HAP-1 (cell line): ENCODE measurements around the gene DNAJB1.
"Not testable (repeated sequence)": the region's sequence is repeated elsewhere in the genome, so short reads cannot be mapped to it uniquely, and the experiment has no call there.

Source experiments
- DNase-seq, 2 experiments: peaks; one replicate each; pipeline ENCODE4 v3.0.0-alpha.2; 2016 to 2020; ENCODE audit warnings: low spot score in 2 of 2
- H3K27me3 ChIP-seq: fragments of 250-450 bp; sonication (Bioruptor Pico); 2 replicates; pipeline ENCODE4 v1.5.1; 2020; ENCODE audit warnings: low read depth, mild to moderate bottlenecking, moderate library complexity
- H3K36me3 ChIP-seq: fragments of 250-450 bp; sonication (Bioruptor Pico); replicated peaks from 2 replicates; pipeline ENCODE4 v1.5.1; 2020; ENCODE audit warnings: mild to moderate bottlenecking
- H3K4me1 ChIP-seq: fragments of 250-450 bp; sonication (Bioruptor Pico); 2 replicates; pipeline ENCODE4 v1.5.1; 2020; ENCODE audit warnings: mild to moderate bottlenecking
- H3K4me3 ChIP-seq: fragments of 250-450 bp; sonication (Bioruptor Pico); 2 replicates; pipeline ENCODE4 v1.5.1; 2020; ENCODE audit warnings: mild to moderate bottlenecking, moderate library complexity
- H3K9me3 ChIP-seq: fragments of 250-450 bp; sonication (Bioruptor Pico); 2 replicates; pipeline ENCODE4 v1.5.1; 2020; ENCODE audit warnings: mild to moderate bottlenecking, moderate library complexity
- in situ Hi-C: fragments of 300-500 bp; cut with MboI; formaldehyde crosslinking; loops from 3 replicates; pipeline ENCODE4 v1.14.3; 2020; ENCODE audit warnings: low sequenced_read_pairs, inconsistent platforms, mixed read lengths

The DNAJB1 gene

GRCh38 chr19:14507704-14508542 is 10.3 kb downstream of the DNAJB1 start:
- Histone ChIP-seq H3K9me3 (no peaks in the 10 kb centered on the region), H3K4me3 (no peak overlapping the region), H3K36me3 (no peaks in the 10 kb centered on the region), H3K27me3 (no peaks in the 10 kb centered on the region; the same call in 1 of the 2 replicates), H3K4me1 (peaks cover 11% of the 10 kb centered on the region)
- in situ Hi-C loops: no loop called here
- no peak for DNase-seq

- H3K27me3 ChIP-seq: no peaks in the 10 kb centered on the region; the same call in 1 of the 2 replicates
- H3K36me3 ChIP-seq: no peaks in the 10 kb centered on the region
- in situ Hi-C loops: no loop called here
- no peak overlapping the region for H3K4me3 ChIP-seq
- H3K4me1 ChIP-seq: peaks cover 9% of the 10 kb centered on the region
- peak in 1 of 2 experiments; percentile 88 for DNase-seq
- no peaks in the 10 kb centered on the region for H3K9me3 ChIP-seq
Measured at GRCh38 chr19:14505488-14506239, 12.5 kb downstream of the DNAJB1 start.

- in situ Hi-C loops, H3K36me3 ChIP-seq, H3K27me3 ChIP-seq, H3K9me3 ChIP-seq, H3K4me3 ChIP-seq, DNase-seq, H3K4me1 ChIP-seq: not testable (repeated sequence)
Measured at GRCh38 chr19:14504575-14504974, 13.6 kb downstream of the DNAJB1 start.

GRCh38 chr19:14503285-14503684 is 14.9 kb downstream of the DNAJB1 start:
- H3K9me3 ChIP-seq: no peaks in the 10 kb centered on the region
- H3K4me3 ChIP-seq: no peak overlapping the region
- H3K4me1 ChIP-seq: peaks cover 3% of the 10 kb centered on the region
- H3K36me3 ChIP-seq: no peaks in the 10 kb centered on the region
- H3K27me3 ChIP-seq: no peaks in the 10 kb centered on the region; the same call in 1 of the 2 replicates
- in situ Hi-C loops: no loop called here
- DNase-seq: no peak

- Histone ChIP-seq H3K9me3 (no peaks in the 10 kb centered on the region), H3K4me3 (no peak overlapping the region), H3K4me1 (peaks cover 3% of the 10 kb centered on the region), H3K27me3 (no peaks in the 10 kb centered on the region; the same call in 1 of the 2 replicates), H3K36me3 (no peaks in the 10 kb centered on the region)
- in situ Hi-C loops: no loop called here
- DNase-seq: no peak
Measured at GRCh38 chr19:14502334-14503092, 15.7 kb downstream of the DNAJB1 start.

GRCh38 chr19:14497228-14497921 is 20.8 kb downstream of the DNAJB1 start:
- Histone ChIP-seq H3K9me3 (no peaks in the 10 kb centered on the region), H3K36me3 (no peaks in the 10 kb centered on the region), H3K4me1 (peaks cover 5% of the 10 kb centered on the region), H3K27me3 (no peaks in the 10 kb centered on the region), H3K4me3 (no peak overlapping the region)
- in situ Hi-C loops: no loop called here
- DNase-seq: no peak

- Histone ChIP-seq H3K9me3 (no peaks in the 10 kb centered on the region), H3K36me3 (no peaks in the 10 kb centered on the region; the same call in 1 of the 2 replicates), H3K27me3 (no peaks in the 10 kb centered on the region), H3K4me3 (no peak overlapping the region; the same call in 1 of the 2 replicates), H3K4me1 (peaks cover 5% of the 10 kb centered on the region)
- DNase-seq: no peak
- in situ Hi-C loops: no loop called here
Measured at GRCh38 chr19:14496834-14497227, 21.4 kb downstream of the DNAJB1 start.

GRCh38 chr19:14496029-14496833 is 22.0 kb downstream of the DNAJB1 start, which contains the start of gene GIPC1:
Gene GIPC1 (minus strand): TSS chr19:14496127. CDS start chr19:14482976, 13,151 bp downstream.
- Histone ChIP-seq H3K9me3 (no peaks in the 10 kb centered on the region), H3K4me3 (peak within 1 kb of the TSS; percentile 55), H3K27me3 (no peaks in the 10 kb centered on the region), H3K4me1 (peaks cover 5% of the 10 kb centered on the region), H3K36me3 (peaks cover 5% of the 10 kb centered on the region)
- peak; percentile 98 to 99 for DNase-seq
- in situ Hi-C loops: no loop called here

- no peaks in the 10 kb centered on the region for H3K9me3 ChIP-seq
- H3K4me3 ChIP-seq: peak overlapping the region; percentile 55
- no peaks in the 10 kb centered on the region for H3K27me3 ChIP-seq
- in situ Hi-C loops: no loop called here
- peaks cover 5% of the 10 kb centered on the region for H3K4me1 ChIP-seq
- peaks cover 7% of the 10 kb centered on the region for H3K36me3 ChIP-seq
- DNase-seq: peak in 1 of 2 experiments; percentile 38
Measured at GRCh38 chr19:14495672-14496028, 22.5 kb downstream of the DNAJB1 start.

- Histone ChIP-seq H3K36me3 (peaks cover 10% of the 10 kb centered on the region), H3K4me1 (peaks cover 5% of the 10 kb centered on the region), H3K27me3 (no peaks in the 10 kb centered on the region), H3K9me3 (no peaks in the 10 kb centered on the region), H3K4me3 (peak overlapping the region; percentile 55)
- in situ Hi-C loops: no loop called here
- DNase-seq: no peak
Measured at GRCh38 chr19:14494910-14495671, 23.1 kb downstream of the DNAJB1 start.

GRCh38 chr19:14494411-14494810 is 23.8 kb downstream of the DNAJB1 start:
- DNase-seq: no peak
- in situ Hi-C loops: no loop called here
- peak overlapping the region; percentile 55 for H3K4me3 ChIP-seq
- peaks cover 5% of the 10 kb centered on the region for H3K4me1 ChIP-seq
- no peaks in the 10 kb centered on the region for H3K27me3 ChIP-seq
- H3K36me3 ChIP-seq: peaks cover 12% of the 10 kb centered on the region
- H3K9me3 ChIP-seq: no peaks in the 10 kb centered on the region

- Histone ChIP-seq H3K4me3 (no peak overlapping the region), H3K9me3 (no peaks in the 10 kb centered on the region), H3K27me3 (no peaks in the 10 kb centered on the region), H3K36me3 (peaks cover 21% of the 10 kb centered on the region), H3K4me1 (peaks cover 5% of the 10 kb centered on the region)
- DNase-seq: no peak
- in situ Hi-C loops: no loop called here
Measured at GRCh38 chr19:14492756-14493337, 25.4 kb downstream of the DNAJB1 start.
